IPS-NIHi11 (cell line): ENCODE measurements around the gene RETREG1.
"Not testable (repeated sequence)": the region's sequence is repeated elsewhere in the genome, so short reads cannot be mapped to it uniquely, and the experiment has no call there.

Experiments used
- DNase-seq: peaks from one replicate; pipeline ENCODE4 v3.0.0; 2012; ENCODE audit warnings: mixed read lengths, low spot score

The RETREG1 gene

GRCh38 chr5:16551628-16552027 is 65.2 kb downstream of the RETREG1 start:
- DNase-seq = no peak

- peak; percentile 79 for DNase-seq
These were observed 66.4 kb downstream of the RETREG1 start for GRCh38 chr5:16550316-16550952.

GRCh38 chr5:16549491-16550206 is 67.1 kb downstream of the RETREG1 start:
- DNase-seq = no peak

GRCh38 chr5:16548812-16549211 is 68.0 kb downstream of the RETREG1 start:
- no peak for DNase-seq

- no peak for DNase-seq
These were observed 68.7 kb downstream of the RETREG1 start for GRCh38 chr5:16548115-16548514.

GRCh38 chr5:16547200-16547842 is 69.5 kb downstream of the RETREG1 start:
- DNase-seq = no peak

GRCh38 chr5:16546732-16547131 is 70.1 kb downstream of the RETREG1 start:
- DNase-seq = no peak

GRCh38 chr5:16544607-16545374 is 72.0 kb downstream of the RETREG1 start:
- no peak for DNase-seq

- not testable (repeated sequence) for DNase-seq
These were observed 73.6 kb downstream of the RETREG1 start for GRCh38 chr5:16543206-16543605.

- DNase-seq = no peak
These were observed 74.6 kb downstream of the RETREG1 start for GRCh38 chr5:16542236-16542635.

GRCh38 chr5:16541592-16541991 is 75.2 kb downstream of the RETREG1 start:
- not testable (repeated sequence) for DNase-seq

- no peak for DNase-seq
These were observed 76.4 kb downstream of the RETREG1 start for GRCh38 chr5:16540421-16540820.

GRCh38 chr5:16539169-16539666 is 77.6 kb downstream of the RETREG1 start:
- DNase-seq = no peak

GRCh38 chr5:16538006-16538405 is 78.8 kb downstream of the RETREG1 start:
- no peak for DNase-seq

GRCh38 chr5:16536818-16537217 is 80.0 kb downstream of the RETREG1 start:
- DNase-seq = no peak

- DNase-seq = no peak
These were observed 80.6 kb downstream of the RETREG1 start for GRCh38 chr5:16536246-16536645.

GRCh38 chr5:16534280-16534679 is 82.5 kb downstream of the RETREG1 start:
- no peak for DNase-seq

- no peak for DNase-seq
These were observed 85.6 kb downstream of the RETREG1 start for GRCh38 chr5:16531063-16531648.

- no peak for DNase-seq
These were observed 87.5 kb downstream of the RETREG1 start for GRCh38 chr5:16529306-16529705.

- DNase-seq = no peak
These were observed 88.3 kb downstream of the RETREG1 start for GRCh38 chr5:16528382-16529110.

- no peak for DNase-seq
These were observed 91.1 kb downstream of the RETREG1 start for GRCh38 chr5:16525651-16526050.
